ENCODE measurements around the gene ADAP1. TPM values are rescaled to one million over a fixed set of nuclear protein-coding genes. Genes with fewer than 3 reads are reported as not detected.

ADAP1 gene
- total RNA-seq, 1 donor from 2014 or later = 5.2 TPM

GRCh38 chr7:918118-918425 lies 36.4 kb downstream of the ADAP1 start:
- Mint-ChIP-seq H3K27me3 (ENCODE audit: low read depth) (no peaks in the 10 kb centered on the region), H3K27ac (ENCODE audit: unreplicated experiment) (no peak overlapping the region), H3K4me1 (peaks cover 16% of the 10 kb centered on the region), H3K9me3 (no peaks in the 10 kb centered on the region), H3K4me3 (no peak overlapping the region), H3K36me3 (ENCODE audit: low read depth) (no peaks in the 10 kb centered on the region)
- TF ChIP-seq CTCF (conservative IDR thresholded peaks at IDR 0.05) = no peak
- DNase-seq (ENCODE audit: low read depth, low spot score) = no peak

- Mint-ChIP-seq H3K36me3 (ENCODE audit: low read depth) (no peaks in the 10 kb centered on the region), H3K9me3 (no peaks in the 10 kb centered on the region), H3K4me1 (peaks cover 19% of the 10 kb centered on the region), H3K27ac (ENCODE audit: unreplicated experiment) (no peak overlapping the region), H3K4me3 (no peak overlapping the region), H3K27me3 (ENCODE audit: low read depth) (peaks cover 2% of the 10 kb centered on the region)
- no peak for DNase-seq (ENCODE audit: low read depth, low spot score)
- TF ChIP-seq CTCF (conservative IDR thresholded peaks at IDR 0.05) = no peak
Observed at GRCh38 chr7:917255-918117, 37.0 kb downstream of the ADAP1 start.

GRCh38 chr7:916291-916941 lies 38.1 kb downstream of the ADAP1 start:
- Mint-ChIP-seq H3K9me3 (no peaks in the 10 kb centered on the region), H3K36me3 (ENCODE audit: low read depth) (no peaks in the 10 kb centered on the region), H3K4me3 (no peak overlapping the region), H3K27ac (ENCODE audit: unreplicated experiment) (no peak overlapping the region), H3K27me3 (ENCODE audit: low read depth) (peaks cover 2% of the 10 kb centered on the region), H3K4me1 (peaks cover 20% of the 10 kb centered on the region)
- no peak for TF ChIP-seq CTCF (conservative IDR thresholded peaks at IDR 0.05)
- no peak for DNase-seq (ENCODE audit: low read depth, low spot score)

- peaks cover 3% of the 10 kb centered on the region for H3K27me3 Mint-ChIP-seq (ENCODE audit: low read depth)
- peaks cover 20% of the 10 kb centered on the region for H3K4me1 Mint-ChIP-seq
- TF ChIP-seq CTCF (conservative IDR thresholded peaks at IDR 0.05) = no peak
- H3K4me3 Mint-ChIP-seq = no peak overlapping the region
- H3K9me3 Mint-ChIP-seq = no peaks in the 10 kb centered on the region
- no peaks in the 10 kb centered on the region for H3K36me3 Mint-ChIP-seq (ENCODE audit: low read depth)
- no peak for DNase-seq (ENCODE audit: low read depth, low spot score)
- H3K27ac Mint-ChIP-seq (ENCODE audit: unreplicated experiment) = no peak overlapping the region
Observed at GRCh38 chr7:915291-916218, 38.9 kb downstream of the ADAP1 start.

GRCh38 chr7:914521-915194 lies 39.8 kb downstream of the ADAP1 start:
- no peak for TF ChIP-seq CTCF (conservative IDR thresholded peaks at IDR 0.05)
- H3K9me3 Mint-ChIP-seq = no peaks in the 10 kb centered on the region
- peaks cover 12% of the 10 kb centered on the region for H3K27me3 Mint-ChIP-seq (ENCODE audit: low read depth)

More at GRCh38 chr7:914521-915194, 39.8 kb downstream of the ADAP1 start:
- H3K4me1 Mint-ChIP-seq = peaks cover 20% of the 10 kb centered on the region
- no peak overlapping the region for H3K4me3 Mint-ChIP-seq
- no peak for DNase-seq (ENCODE audit: low read depth, low spot score)
- H3K36me3 Mint-ChIP-seq (ENCODE audit: low read depth) = no peaks in the 10 kb centered on the region
- H3K27ac Mint-ChIP-seq (ENCODE audit: unreplicated experiment) = no peak overlapping the region
